K562 (cell line): ENCODE data around the gene RNLS. TPM values are rescaled to one million over a fixed set of nuclear protein-coding genes. Genes with fewer than 3 reads are reported as not detected.

Source experiments
- ATAC-seq: fragments of 200-7000 bp; cut with Tn5 transposase; 3 replicates; pipeline ENCODE4 v1.9.1; 2020; ENCODE audit warnings: moderate library complexity
- BruUV-seq: library from RNA; stranded (reverse); fragments of 400-500 nt; replicated peaks from 2 replicates; lab custom pipeline; 2021; lab: Mats Ljungman, UMichigan
- CTCF ChIA-PET: fragments of 300-600 bp; formaldehyde crosslinking; extraction: SDS; loops from one replicate; lab custom pipeline; 2021; ENCODE audit warnings: low intra/inter-chr PET ratio; lab: Yijun Ruan, JAX
- POLR2A ChIA-PET: fragments of 300-600, 350-650 bp; sonication (Branson Sonifier 250); formaldehyde crosslinking; extraction: SDS; loops from one replicate; lab custom pipeline; 2021; ENCODE audit warnings: antibody characterized with exemption, inconsistent platforms; lab: Yijun Ruan, JAX
- DNase-seq, 4 experiments: peaks; one replicate each; pipeline versions ENCODE4 v3.0.0 to v3.0.0-alpha.2; 2011 to 2018; ENCODE audit warnings: low spot score in 3 of 4, mixed read lengths in 3 of 4; ENCODE audit errors: extremely low read depth in 1 of 4
- FAIRE-seq: peaks from 2 replicates; lab custom pipeline; 2011; peaks lifted over from hg19 to GRCh38; lab: Jason Lieb, UNC
- H2AFZ ChIP-seq: 2 replicates; pipeline ENCODE4 v1.6.0; 2011; ENCODE audit warnings: low read depth, low read length, control low read depth, inconsistent platforms
- H3K27ac ChIP-seq: fragments of 200-600 bp; 3 replicates; pipeline ENCODE4 v1.8.0; 2011; ENCODE audit warnings: low read depth, mild to moderate bottlenecking, control low read depth, inconsistent platforms, low read length, moderate library complexity, mixed read lengths; ENCODE audit errors: extremely low read depth
- H3K27me3 ChIP-seq, 2 experiments: fragments of 300-600 bp in 1 of 2; 2 replicates in 1 of 2; 3 replicates in 1 of 2; pipeline versions ENCODE4 v1.6.0 to v1.8.0; 2011; ENCODE audit warnings: inconsistent platforms in 2 of 2, low read length in 2 of 2, mild to moderate bottlenecking in 1 of 2, mixed read lengths in 1 of 2, moderate library complexity in 1 of 2; ENCODE audit not compliant: control insufficient read depth in 2 of 2, insufficient read depth in 2 of 2
- H3K36me3 ChIP-seq: fragments of 300-600 bp; 3 replicates; pipeline ENCODE4 v1.8.0; 2011; ENCODE audit warnings: mild to moderate bottlenecking, low read length, inconsistent platforms; ENCODE audit not compliant: control insufficient read depth, insufficient read depth
- H3K4me1 ChIP-seq, 2 experiments: fragments of 200-600 bp in 1 of 2; replicated peaks in 1 of 2; 2 replicates in 1 of 2; 3 replicates in 1 of 2; pipeline versions ENCODE4 v1.5.1 to v1.8.0; 2011; ENCODE audit warnings: inconsistent platforms in 2 of 2, low read length in 2 of 2, mild to moderate bottlenecking in 1 of 2, mixed read lengths in 1 of 2, moderate library complexity in 1 of 2; ENCODE audit not compliant: control insufficient read depth in 2 of 2, insufficient read depth in 2 of 2
- H3K4me2 ChIP-seq: 2 replicates; pipeline ENCODE4 v1.6.1; 2011; ENCODE audit warnings: low read length, control low read depth, inconsistent platforms, mixed read lengths; ENCODE audit not compliant: insufficient read depth
- H3K4me3 ChIP-seq: fragments of 200-600 bp; sonication (generic), shearing (Covaris generic); 2 replicates; pipeline ENCODE4 v1.5.1; 2016; ENCODE audit warnings: control low read depth, inconsistent platforms
- H3K79me2 ChIP-seq: fragments of 200-600 bp; 3 replicates; pipeline ENCODE4 v1.8.0; 2011; ENCODE audit warnings: low read length, inconsistent platforms; ENCODE audit not compliant: control insufficient read depth, insufficient read depth
- H3K9ac ChIP-seq, 2 experiments: 2 replicates each; pipeline versions ENCODE4 v1.6.0 to v1.6.1; 2011; ENCODE audit warnings: low read depth in 2 of 2, low read length in 2 of 2, control low read depth in 1 of 2, inconsistent platforms in 1 of 2, mild to moderate bottlenecking in 1 of 2, mixed read lengths in 1 of 2; ENCODE audit not compliant: insufficient read depth in 1 of 2
- H3K9me1 ChIP-seq: one replicate; pipeline ENCODE4 v1.6.0; 2011; ENCODE audit warnings: inconsistent platforms, mild to moderate bottlenecking, low read length, moderate library complexity; ENCODE audit not compliant: control insufficient read depth, insufficient read depth
- H3K9me3 ChIP-seq: replicated peaks from 2 replicates; pipeline ENCODE4 v1.5.1; 2011; ENCODE audit warnings: low read depth, low read length, inconsistent platforms; ENCODE audit not compliant: control insufficient read depth, insufficient read depth
- H4K20me1 ChIP-seq: replicated peaks from 2 replicates; pipeline ENCODE4 v1.6.1; 2011; ENCODE audit warnings: low read length, inconsistent platforms, mixed read lengths; ENCODE audit not compliant: control insufficient read depth, insufficient read depth
- AFF4 ChIP-seq: sonication (generic); formaldehyde crosslinking; IDR thresholded peaks from 2 replicates; pipeline ENCODE4 v1.8.0; 2023; ENCODE audit warnings: mild to moderate bottlenecking, missing genetic modification reagents
- ATF7 ChIP-seq: fragments of 450-650 bp; IDR thresholded peaks from 2 replicates; pipeline ENCODE4 v1.7.1; 2014; ENCODE audit warnings: mild to moderate bottlenecking, moderate library complexity
- BDP1 ChIP-seq: IDR thresholded peaks from 3 replicates; pipeline ENCODE4 v1.6.1; 2011; ENCODE audit not compliant: insufficient read length, insufficient read depth
- EWSR1 ChIP-seq: fragments of 450-650 bp; IDR thresholded peaks from 2 replicates; pipeline ENCODE4 v1.6.1; 2018; ENCODE audit warnings: borderline replicate concordance, mild to moderate bottlenecking, low read depth, moderate library complexity; ENCODE audit not compliant: partially characterized antibody
- KDM5B ChIP-seq: fragments of 200-600 bp; sonication (generic); IDR thresholded peaks from 2 replicates; pipeline ENCODE4 v1.6.1; 2012; ENCODE audit warnings: low read depth, mild to moderate bottlenecking, moderate library complexity, low read length, control low read depth, inconsistent platforms; ENCODE audit not compliant: insufficient replicate concordance
- MCM7 ChIP-seq, 2 experiments: fragments of 450-650 bp; IDR thresholded peaks; 2 replicates each; pipeline ENCODE4 v1.6.1; 2016 to 2018
- SMAD4 ChIP-seq: fragments of 250-450 bp; sonication (Bioruptor Pico); conservative IDR thresholded peaks from 2 replicates; pipeline ENCODE4 v1.8.0; 2021; ENCODE audit warnings: inconsistent platforms, mild to moderate bottlenecking, moderate library complexity
- TCF3 ChIP-seq: sonication (generic); formaldehyde crosslinking; IDR thresholded peaks from 2 replicates; pipeline ENCODE4 v1.4.0; 2020; ENCODE audit warnings: mild to moderate bottlenecking, missing genetic modification reagents
- TRIM25 ChIP-seq: fragments of 450-650 bp; IDR thresholded peaks from 2 replicates; pipeline ENCODE4 v1.7.0; 2016; ENCODE audit warnings: borderline replicate concordance
- ZBTB26 ChIP-seq: fragments of 450-650 bp; formaldehyde crosslinking; IDR thresholded peaks from 2 replicates; pipeline ENCODE4 v1.4.0; 2022; ENCODE audit warnings: missing genetic modification characterization
- ZHX1 ChIP-seq: fragments of 150-350 bp; conservative IDR thresholded peaks from 2 replicates; pipeline ENCODE4 v1.6.1; 2014; ENCODE audit warnings: low read length
- ZNF766 ChIP-seq: fragments of 200-800 bp; sonication (Bioruptor generic); conservative IDR thresholded peaks from 2 replicates; pipeline ENCODE4 v1.6.1; 2016; ENCODE audit warnings: missing genetic modification characterization, missing compliant biosample characterization
- WGBS: fragments of 100-300 bp; shearing (Covaris generic); methylation state at CpG from one replicate; pipeline ENCODE4 v1.1.6; 2016; ENCODE audit warnings: low coverage, mixed read lengths; ENCODE audit not compliant: insufficient coverage; ENCODE audit errors: missing lambda C conversion rate; 5-methylcytosine and 5-hydroxymethylcytosine counted together
- in situ Hi-C: fragments of 300-500 bp; cut with MboI; formaldehyde crosslinking; loops from 4 replicates; pipeline ENCODE4 v1.15.0; 2018; ENCODE audit warnings: inconsistent platforms, mixed read lengths
- intact Hi-C: fragments of 100-400 bp; cut with micrococcal nuclease; formaldehyde crosslinking; loops from 2 replicates; pipeline ENCODE4 v1.14.2; 2022
- polyA plus RNA-seq, 8 experiments: library from polyadenylated mRNA; depleted of rRNA in 4 of 8; stranded (reverse) in 5 of 8; unstranded in 3 of 8; fragments of >200 nt; fragmentation: Nextera tagmentation in 2 of 8; fragmentation: Illumina TruSeq in 1 of 8; extraction: Ambion mirVana in 2 of 8; extraction: Trizol in 1 of 8; gene quantifications; 2 replicates each; pipeline versions ENCODE4 v1.2.1 to v1.2.3, GENCODE V29; 2011 to 2014; ENCODE audit warnings: inconsistent platforms in 1 of 8, missing spikeins in 1 of 8
- total RNA-seq, 7 experiments: library from RNA; depleted of rRNA in 6 of 7; stranded (reverse); fragments of >200 nt in 6 of 7; fragmentation: Illumina TruSeq in 2 of 7; extraction: Trizol in 2 of 7; gene quantifications; 2 replicates each; pipeline versions ENCODE4 v1.2.1 to v1.2.3, GENCODE V29; 2011 to 2021; ENCODE audit warnings: low replicate concordance in 1 of 7

Gene RNLS
- total and polyA plus RNA-seq, 9 of the 15 experiments (the other 6 are each of a cell fraction or from before 2014, with no cell fraction given), result 0.14 to 0.72 (median 0.41) TPM; not detected in 3

- TF ChIP-seq BDP1 (no peak), TCF3 (no peak), EWSR1 (no peak), KDM5B (no peak), MCM7 (IDR thresholded peaks at IDR 0.05) (no peak), ZBTB26 (CRISPR knock-in tag) (no peak), SMAD4 (CRISPR knock-in tag) (no peak)
- TF ChIP-seq, all 486 proteins: peak for 0
Measured at GRCh38 chr10:88427024-88427423, 156.1 kb downstream of the RNLS start (continued).

GRCh38 chr10:88424881-88425280 is 158.2 kb downstream of the RNLS start:
- Histone ChIP-seq H3K4me1 (no peaks in the 10 kb centered on the region), H3K27me3 (no peaks in the 10 kb centered on the region), H3K9ac (no peak overlapping the region), H3K9me3 (no peaks in the 10 kb centered on the region), H2AFZ (no peak overlapping the region), H3K36me3 (no peaks in the 10 kb centered on the region), H4K20me1 (no peaks in the 10 kb centered on the region), H3K79me2 (no peaks in the 10 kb centered on the region), H3K9me1 (no peaks in the 10 kb centered on the region), H3K27ac (no peak overlapping the region), H3K4me3 (no peak overlapping the region), H3K4me2 (no peak overlapping the region)
- no TSS peak for BruUV-seq
- DNase-seq, result no peak
- no peak for ATAC-seq
- ChIA-PET CTCF (no interaction called here), POLR2A (no interaction called here)
- in situ Hi-C loops (no loop called here), intact Hi-C loops (no loop called here)
- FAIRE-seq, result no peak
- 0% methylated on average over 4 of the region's 5 CpGs for WGBS
- TF ChIP-seq ZNF766 (CRISPR knock-in tag) (no peak), AFF4 (no peak), ZHX1 (no peak), ATF7 (no peak), TRIM25 (no peak)
